Sigmoid colon (tissue), 7 donors: ENCODE results near the gene FNDC8. TPM values are rescaled to one million over a fixed set of nuclear protein-coding genes. Genes with fewer than 3 reads are reported as not detected.

ENCODE experiments used
- DNase-seq: peaks from one replicate; pipeline ENCODE4 v3.0.0-alpha.2; 2019
- H3K27ac ChIP-seq, 4 donors: fragments of 200-600 bp; sonication (generic); one replicate each; pipeline ENCODE4 v1.5.1; 2016 to 2019; ENCODE audit warnings: mild to moderate bottlenecking in 1 of 4
- H3K27me3 ChIP-seq, 3 donors: fragments of 200-600 bp; sonication (generic); one replicate each; pipeline ENCODE4 v1.5.1; 2019; ENCODE audit warnings: mild to moderate bottlenecking in 1 of 3
- H3K36me3 ChIP-seq, 4 donors: fragments of 200-600 bp; sonication (generic); one replicate each; pipeline ENCODE4 v1.5.1; 2016 to 2019
- H3K4me1 ChIP-seq, 4 donors: fragments of 200-600 bp; sonication (generic); one replicate each; pipeline ENCODE4 v1.5.1; 2017 to 2019
- H3K4me3 ChIP-seq, 4 donors: fragments of 200-600 bp; sonication (generic); one replicate each; pipeline ENCODE4 v1.5.1; 2017 to 2019; ENCODE audit warnings: mild to moderate bottlenecking in 2 of 4, moderate library complexity in 1 of 4
- H3K9me3 ChIP-seq, 4 donors: fragments of 200-600 bp in 3 of 4; sonication (generic) in 3 of 4; one replicate each; pipeline versions ENCODE4 v1.5.1 to v1.6.1; 2013 to 2019
- CTCF ChIP-seq, 4 experiments: fragments of 450-650 bp in 3 of 4; fragments of 200-600 bp in 1 of 4; IDR thresholded peaks; one replicate each; pipeline ENCODE4 v1.5.1; 2016 to 2019; ENCODE audit warnings: antibody characterized with exemption in 4 of 4, mild to moderate bottlenecking in 3 of 4, moderate library complexity in 2 of 4
- EP300 ChIP-seq, 4 donors: sonication (generic); formaldehyde crosslinking; IDR thresholded peaks; one replicate each; pipeline ENCODE4 v1.6.1; 2017; ENCODE audit warnings: antibody characterized with exemption in 4 of 4
- POLR2A ChIP-seq, 2 donors: fragments of 450-650 bp; IDR thresholded peaks; one replicate each; pipeline ENCODE4 v1.6.1; 2016; ENCODE audit warnings: antibody characterized with exemption in 2 of 2, mild to moderate bottlenecking in 2 of 2, moderate library complexity in 2 of 2
- POLR2AphosphoS5 ChIP-seq, 4 donors: sonication (generic); formaldehyde crosslinking; IDR thresholded peaks; one replicate each; pipeline ENCODE4 v1.6.1; 2017; ENCODE audit warnings: antibody characterized with exemption in 4 of 4
- WGBS, 2 donors: extraction: QIAGEN DNeasy Blood & Tissue Kit; methylation state at CpG; one replicate each; pipeline ENCODE4 v1.1.7; 2013; 5-methylcytosine and 5-hydroxymethylcytosine counted together
- intact Hi-C: fragments of 100-400 bp; cut with DNase I; formaldehyde crosslinking; loops from one replicate; pipeline ENCODE4 v1.15.1; 2023
- polyA plus RNA-seq, 3 donors: library from polyadenylated mRNA; stranded (reverse); fragments of 200-250 nt; gene quantifications; one replicate each; pipeline ENCODE4 v1.2.3, GENCODE V29; 2013
- total RNA-seq, 4 donors: library from RNA; depleted of rRNA; stranded (reverse); fragments of >200 nt; gene quantifications; one replicate each; pipeline ENCODE4 v1.1.0, GENCODE V29; 2016
- donor health status: healthy with polysubstance abuse.
- donor health status: Bipolar disorder and iron deficiency.
- donor health status: healthy.

FNDC8 gene
- total and polyA plus RNA-seq, 7 donors, result not detected

- TF ChIP-seq CTCF (IDR thresholded peaks at IDR 0.05) (peak; percentile 69 to 97 (median 79)), EP300 (IDR thresholded peaks at IDR 0.05) (no peak), POLR2AphosphoS5 (IDR thresholded peaks at IDR 0.05) (peak in 2 of 4 donors; percentile 51 to 58)
- no peaks in the 10 kb centered on the region for H3K27me3 ChIP-seq
- peaks cover 0 to 28% (median 23%) of the 10 kb centered on the region in 4 donors for H3K4me1 ChIP-seq
- peak within 1 kb of the TSS; percentile 75 to 80 (median 80) for H3K27ac ChIP-seq
- WGBS, 2 donors, result 1% methylated on average over 72 of the region's 72 CpGs
- H3K9me3 ChIP-seq, result no peaks in the 10 kb centered on the region
- peak within 1 kb of the TSS; percentile 68 to 88 (median 79) for H3K4me3 ChIP-seq
- H3K36me3 ChIP-seq, result no peaks in the 10 kb centered on the region
- DNase-seq, result peak; percentile 83
- intact Hi-C loops, result loop anchor here (1.0 to 5.0 kb wide), 5 partner anchors 32 to 699 kb away; no protein-coding TSS in a partner anchor
These were observed 1.8 kb upstream of the FNDC8 start, which contains the start of gene RAD51D for GRCh38 chr17:35119370-35120165. TSS of gene RAD51D (minus strand) at chr17:35119860. CDS start at chr17:35119613, 247 bp downstream.

- DNase-seq, result peak; percentile 68
- TF ChIP-seq POLR2AphosphoS5 (IDR thresholded peaks at IDR 0.05) (peak in 1 of 4 donors; percentile 5), EP300 (IDR thresholded peaks at IDR 0.05) (no peak)
- H3K36me3 ChIP-seq, result peaks cover 0 to 18% (median 6%) of the 10 kb centered on the region in 4 donors
- no peaks in the 10 kb centered on the region for H3K9me3 ChIP-seq
- H3K4me1 ChIP-seq, result no peaks in the 10 kb centered on the region
- WGBS, 2 donors, result 88 to 92% methylated on average over 11 of the region's 11 CpGs
- H3K27me3 ChIP-seq, result no peaks in the 10 kb centered on the region
- H3K27ac ChIP-seq, result peak overlapping the region in 1 of 4 donors; percentile 63
- no peak overlapping the region for H3K4me3 ChIP-seq
- intact Hi-C loops, result no loop called here
These were observed 6.5 kb downstream of the FNDC8 start for GRCh38 chr17:35127751-35128514.

- H3K4me3 ChIP-seq, result no peak overlapping the region
- TF ChIP-seq POLR2AphosphoS5 (IDR thresholded peaks at IDR 0.05), result no peak
- no peak for TF ChIP-seq POLR2A (IDR thresholded peaks at IDR 0.05)
- no peaks in the 10 kb centered on the region for H3K27me3 ChIP-seq
- H3K4me1 ChIP-seq, result no peaks in the 10 kb centered on the region
- H3K27ac ChIP-seq, result peak overlapping the region in 1 of 4 donors; percentile 63
- H3K36me3 ChIP-seq, result peaks cover 0 to 32% (median 17%) of the 10 kb centered on the region in 4 donors
- no peaks in the 10 kb centered on the region for H3K9me3 ChIP-seq
- no peak for DNase-seq
- 80 to 88% methylated on average over 11 of the region's 11 CpGs for WGBS, 2 donors
- intact Hi-C loops, result no loop called here
These were observed 7.9 kb downstream of the FNDC8 start for GRCh38 chr17:35129154-35129972.

- WGBS, 2 donors, result 90 to 92% methylated on average over 5 of the region's 5 CpGs
- Histone ChIP-seq H3K27me3 (no peaks in the 10 kb centered on the region), H3K4me1 (no peaks in the 10 kb centered on the region), H3K36me3 (peaks cover 0 to 38% (median 21%) of the 10 kb centered on the region in 4 donors), H3K4me3 (no peak overlapping the region), H3K9me3 (no peaks in the 10 kb centered on the region), H3K27ac (no peak overlapping the region)
- intact Hi-C loops, result no loop called here
- DNase-seq, result no peak
- TF ChIP-seq POLR2A (IDR thresholded peaks at IDR 0.05), result no peak
- no peak for TF ChIP-seq CTCF (IDR thresholded peaks at IDR 0.05)
- no peak for TF ChIP-seq POLR2AphosphoS5 (IDR thresholded peaks at IDR 0.05)
- no peak for TF ChIP-seq EP300 (IDR thresholded peaks at IDR 0.05)
These were observed 8.5 kb downstream of the FNDC8 start for GRCh38 chr17:35129973-35130351.

- no peak for TF ChIP-seq POLR2A (IDR thresholded peaks at IDR 0.05)
- no peak for TF ChIP-seq EP300 (IDR thresholded peaks at IDR 0.05)
- TF ChIP-seq POLR2AphosphoS5 (IDR thresholded peaks at IDR 0.05), result no peak
- TF ChIP-seq CTCF (IDR thresholded peaks at IDR 0.05), result no peak
- Histone ChIP-seq H3K4me1 (no peaks in the 10 kb centered on the region), H3K9me3 (no peaks in the 10 kb centered on the region), H3K27ac (no peak overlapping the region), H3K36me3 (peaks cover 0 to 42% (median 23%) of the 10 kb centered on the region in 4 donors), H3K4me3 (no peak overlapping the region), H3K27me3 (no peaks in the 10 kb centered on the region)
- DNase-seq, result no peak
- intact Hi-C loops, result no loop called here
- WGBS, 2 donors, result 95 to 98% methylated on average over 3 of the region's 3 CpGs
These were observed 9.0 kb downstream of the FNDC8 start for GRCh38 chr17:35130392-35130791.
